ENCODE data around the gene CUX1. TPM values are rescaled to one million over a fixed set of nuclear protein-coding genes. Genes with fewer than 3 reads are reported as not detected.
A peak's percentile ranks its signal among the peaks of the same experiment; 100 is the strongest.
"Not testable (repeated sequence)": the region's sequence is repeated elsewhere in the genome, so short reads cannot be mapped to it uniquely, and the experiment has no call there.

CUX1 gene
- total RNA-seq, 1 experiment from 2014 or later, result 53.5 TPM

DNA sequence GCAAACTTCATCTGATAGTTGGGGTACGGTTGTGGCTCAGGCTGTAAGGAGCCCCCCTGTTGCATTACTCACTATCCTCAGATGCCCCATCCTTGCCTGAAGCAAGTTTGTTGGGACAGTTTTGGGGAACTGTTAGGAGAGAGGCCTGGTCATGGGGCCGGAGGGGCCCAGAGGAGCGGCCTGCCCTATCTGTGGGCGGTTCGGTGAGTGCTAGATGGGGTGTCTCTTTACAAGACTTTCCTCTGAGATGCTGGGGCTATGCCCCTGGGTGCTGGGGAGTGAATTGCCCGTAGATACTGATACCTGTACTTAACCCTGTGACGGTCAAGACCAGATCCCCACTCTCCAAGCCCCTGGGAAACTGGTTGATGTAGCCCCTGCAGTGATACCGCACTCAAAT, 12.4 kb downstream of the CUX1 start:
- Histone ChIP-seq H3K56ac (ENCODE audit: insufficient read length, low read depth, low read length) (no peak overlapping the region), H4K91ac (ENCODE audit: insufficient read length, low read depth, low read length) (no peak overlapping the region), H3K9me3 (ENCODE audit: control insufficient read depth, low read depth, low read length) (no peaks in the 10 kb centered on the region), H3K23ac (ENCODE audit: insufficient read length, low read depth, low read length) (no peak overlapping the region), H3K23me2 (ENCODE audit: insufficient read length, low read depth, low read length, poor library complexity, severe bottlenecking) (no peaks in the 10 kb centered on the region), H3K14ac (ENCODE audit: insufficient read depth, low read length) (no peak overlapping the region), H3K27ac (ENCODE audit: insufficient read length, low read depth, low read length) (no peak overlapping the region), H2AFZ (ENCODE audit: low read length) (no peak overlapping the region), H3K4me1 (ENCODE audit: insufficient read depth, low read length) (no peaks in the 10 kb centered on the region; the same call in 1 of the 2 replicates), H4K8ac (replicated peaks; ENCODE audit: insufficient read length, low read depth, low read length) (no peak overlapping the region), H3K9ac (ENCODE audit: extremely low read depth, insufficient read length, low read length) (no peak overlapping the region), H2BK12ac (ENCODE audit: insufficient read length, low read depth, low read length) (no peak overlapping the region), H2BK15ac (ENCODE audit: low read depth, low read length) (no peak overlapping the region), H2BK120ac (ENCODE audit: low read depth, low read length, poor library complexity, severe bottlenecking) (no peak overlapping the region), H2BK20ac (ENCODE audit: low read depth, low read length, poor library complexity, severe bottlenecking) (no peak overlapping the region), H3K27me3 (ENCODE audit: insufficient read depth, low read length) (no peaks in the 10 kb centered on the region), H3K79me2 (ENCODE audit: insufficient read depth, low read length) (peaks cover 79% of the 10 kb centered on the region; the same call in 1 of the 2 replicates), H3K79me1 (ENCODE audit: insufficient read depth, low read depth, low read length, poor library complexity, severe bottlenecking) (peaks cover 3% of the 10 kb centered on the region), H4K5ac (ENCODE audit: insufficient read length, low read depth, low read length) (no peak overlapping the region), H3K4ac (ENCODE audit: low read depth, low read length) (no peak overlapping the region), H3T11ph (ENCODE audit: low read length) (no peak overlapping the region), H2AK5ac (ENCODE audit: insufficient read length, low read length) (no peak overlapping the region), H4K20me1 (ENCODE audit: control insufficient read depth, insufficient read depth, insufficient read length) (peaks cover 3% of the 10 kb centered on the region), H2BK5ac (ENCODE audit: insufficient read length, low read length) (no peak overlapping the region), H3K18ac (ENCODE audit: insufficient read length, low read depth, low read length) (no peak overlapping the region), H3K4me2 (ENCODE audit: insufficient read depth, insufficient read length, low read length) (no peak overlapping the region)
- Mint-ChIP-seq H3K9me3 (peaks cover 0 to under 1% of the 10 kb centered on the region in 2 experiments; a peak in 1 of 5 replicates), H3K36me3 (ENCODE audit: insufficient read depth in 1 of 3, low read depth in 3 of 3) (peaks cover 5 to 12% (median 6%) of the 10 kb centered on the region in 3 experiments; a peak in 6 of 7 replicates), H3K27ac (peak overlapping the region in 2 of 3 experiments; percentile 39 to 70; a peak in 3 of 7 replicates), H3K27me3 (ENCODE audit: low read depth) (no peaks in the 10 kb centered on the region), H3K4me3 (no peak overlapping the region), H3K4me1 (peaks cover 31 to 45% of the 10 kb centered on the region in 2 experiments)
- WGBS (ENCODE audit: extremely low coverage, insufficient read length, low lambda C conversion rate), result no CpG with 5 or more reads among the region's 8 CpGs
- TF ChIP-seq, protein P1, sequence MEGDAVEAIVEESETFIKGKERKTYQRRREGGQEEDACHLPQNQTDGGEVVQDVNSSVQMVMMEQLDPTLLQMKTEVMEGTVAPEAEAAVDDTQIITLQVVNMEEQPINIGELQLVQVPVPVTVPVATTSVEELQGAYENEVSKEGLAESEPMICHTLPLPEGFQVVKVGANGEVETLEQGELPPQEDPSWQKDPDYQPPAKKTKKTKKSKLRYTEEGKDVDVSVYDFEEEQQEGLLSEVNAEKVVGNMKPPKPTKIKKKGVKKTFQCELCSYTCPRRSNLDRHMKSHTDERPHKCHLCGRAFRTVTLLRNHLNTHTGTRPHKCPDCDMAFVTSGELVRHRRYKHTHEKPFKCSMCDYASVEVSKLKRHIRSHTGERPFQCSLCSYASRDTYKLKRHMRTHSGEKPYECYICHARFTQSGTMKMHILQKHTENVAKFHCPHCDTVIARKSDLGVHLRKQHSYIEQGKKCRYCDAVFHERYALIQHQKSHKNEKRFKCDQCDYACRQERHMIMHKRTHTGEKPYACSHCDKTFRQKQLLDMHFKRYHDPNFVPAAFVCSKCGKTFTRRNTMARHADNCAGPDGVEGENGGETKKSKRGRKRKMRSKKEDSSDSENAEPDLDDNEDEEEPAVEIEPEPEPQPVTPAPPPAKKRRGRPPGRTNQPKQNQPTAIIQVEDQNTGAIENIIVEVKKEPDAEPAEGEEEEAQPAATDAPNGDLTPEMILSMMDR (conservative IDR thresholded peaks at IDR 0.05), result no peak
- no peak for DNase-seq

DNA sequence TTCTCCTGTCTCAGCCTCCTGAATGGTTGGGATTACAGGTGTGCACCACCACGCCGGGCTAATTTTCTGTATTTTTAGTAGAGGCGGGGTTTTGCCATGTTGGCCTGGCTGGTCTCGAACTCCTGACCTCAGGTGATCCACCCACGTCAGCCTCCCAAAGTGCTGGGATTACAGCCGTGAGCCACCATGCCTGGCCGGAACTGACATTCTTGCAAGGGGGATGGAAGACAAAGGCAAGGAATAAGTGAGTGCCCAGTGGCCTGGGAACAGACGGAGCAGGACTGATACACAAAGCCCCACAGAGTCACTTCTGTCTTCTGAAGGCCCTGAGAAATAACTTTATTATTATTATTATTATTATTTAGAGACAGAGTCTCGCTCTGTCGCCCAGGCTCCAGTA, 14.0 kb downstream of the CUX1 start:
- H3K14ac ChIP-seq (ENCODE audit: insufficient read depth, low read length); H2BK20ac ChIP-seq (ENCODE audit: low read depth, low read length, poor library complexity, severe bottlenecking); H2BK12ac ChIP-seq (ENCODE audit: insufficient read length, low read depth, low read length); H4K20me1 ChIP-seq (ENCODE audit: control insufficient read depth, insufficient read depth, insufficient read length); H3K4ac ChIP-seq (ENCODE audit: low read depth, low read length); H3K56ac ChIP-seq (ENCODE audit: insufficient read length, low read depth, low read length); H3K9me3 Mint-ChIP-seq; H3K18ac ChIP-seq (ENCODE audit: insufficient read length, low read depth, low read length); H3K4me3 Mint-ChIP-seq; H2AFZ ChIP-seq (ENCODE audit: low read length); H2AK5ac ChIP-seq (ENCODE audit: insufficient read length, low read length); H2BK5ac ChIP-seq (ENCODE audit: insufficient read length, low read length); H3K79me1 ChIP-seq (ENCODE audit: insufficient read depth, low read depth, low read length, poor library complexity, severe bottlenecking); H3K23ac ChIP-seq (ENCODE audit: insufficient read length, low read depth, low read length); H4K8ac ChIP-seq (replicated peaks; ENCODE audit: insufficient read length, low read depth, low read length); H3K27me3 Mint-ChIP-seq (ENCODE audit: low read depth); DNase-seq; H3K9me3 ChIP-seq (ENCODE audit: control insufficient read depth, low read depth, low read length); H3K27ac ChIP-seq (ENCODE audit: insufficient read length, low read depth, low read length); H3K4me2 ChIP-seq (ENCODE audit: insufficient read depth, insufficient read length, low read length); H4K91ac ChIP-seq (ENCODE audit: insufficient read length, low read depth, low read length); H3K9ac ChIP-seq (ENCODE audit: extremely low read depth, insufficient read length, low read length); H4K5ac ChIP-seq (ENCODE audit: insufficient read length, low read depth, low read length); H3K4me1 ChIP-seq (ENCODE audit: insufficient read depth, low read length); H3K23me2 ChIP-seq (ENCODE audit: insufficient read length, low read depth, low read length, poor library complexity, severe bottlenecking); H3T11ph ChIP-seq (ENCODE audit: low read length); H3K27me3 ChIP-seq (ENCODE audit: insufficient read depth, low read length); H2BK15ac ChIP-seq (ENCODE audit: low read depth, low read length); H2BK120ac ChIP-seq (ENCODE audit: low read depth, low read length, poor library complexity, severe bottlenecking): not testable (repeated sequence)
- peaks cover 78% of the 10 kb centered on the region; the same call in 1 of the 2 replicates for H3K79me2 ChIP-seq (ENCODE audit: insufficient read depth, low read length)
- Mint-ChIP-seq H3K4me1 (peaks cover 21 to 34% of the 10 kb centered on the region in 2 experiments), H3K27ac (0 out of 7 replicates have a peak overlapping the region, but pooled peaks of 1 of the 3 experiments have one; percentile 18), H3K36me3 (ENCODE audit: insufficient read depth in 1 of 3, low read depth in 3 of 3) (peaks cover 9 to 15% (median 10%) of the 10 kb centered on the region in 3 experiments; a peak in 6 of 7 replicates)
- no CpG with 5 or more reads among the region's 10 CpGs for WGBS (ENCODE audit: extremely low coverage, insufficient read length, low lambda C conversion rate)

Measured in H9 (cell line).